ENCODE data around the gene PLK3.

DNA sequence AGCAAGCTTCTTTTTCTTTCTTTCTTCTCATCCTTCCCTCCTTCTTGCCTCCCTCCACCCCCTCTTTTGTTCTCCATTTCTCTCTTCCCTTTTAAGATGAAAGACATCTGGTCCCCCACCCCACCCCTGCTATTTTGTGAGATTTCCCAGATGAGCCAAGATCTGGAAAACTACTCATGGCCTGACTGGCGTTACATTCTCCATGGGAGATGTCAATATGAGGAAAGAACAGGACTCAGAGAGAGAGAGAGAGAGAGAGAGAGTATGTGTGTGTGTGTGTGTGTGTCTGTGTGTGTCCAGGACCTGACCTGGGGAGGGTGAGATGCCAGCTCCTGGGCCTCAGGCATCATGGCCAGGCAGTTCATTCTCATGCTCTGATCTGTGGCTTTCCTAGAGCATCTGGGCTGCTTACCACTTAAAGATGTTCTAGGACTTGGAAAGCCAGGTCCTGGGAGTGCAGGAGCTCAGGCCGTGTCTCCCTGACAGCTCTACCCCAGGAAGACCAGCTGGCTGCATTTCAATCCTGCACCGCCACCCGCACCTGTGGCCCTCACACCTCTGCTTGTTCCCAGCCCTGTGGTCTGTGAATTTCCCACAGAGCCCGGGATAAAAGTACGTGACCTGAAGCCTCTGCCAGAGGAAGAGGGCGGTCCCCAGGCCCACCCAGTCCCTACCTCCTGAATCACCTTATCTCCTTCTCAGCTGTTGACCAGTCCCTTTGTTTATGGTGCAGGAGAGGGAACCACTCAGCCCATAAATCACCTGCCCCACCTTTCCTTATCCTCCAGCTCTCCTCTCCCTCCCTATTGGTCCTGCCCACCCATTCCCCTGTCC, 9.0 kb upstream of the PLK3 start:
- TF ChIP-seq, protein P1, sequence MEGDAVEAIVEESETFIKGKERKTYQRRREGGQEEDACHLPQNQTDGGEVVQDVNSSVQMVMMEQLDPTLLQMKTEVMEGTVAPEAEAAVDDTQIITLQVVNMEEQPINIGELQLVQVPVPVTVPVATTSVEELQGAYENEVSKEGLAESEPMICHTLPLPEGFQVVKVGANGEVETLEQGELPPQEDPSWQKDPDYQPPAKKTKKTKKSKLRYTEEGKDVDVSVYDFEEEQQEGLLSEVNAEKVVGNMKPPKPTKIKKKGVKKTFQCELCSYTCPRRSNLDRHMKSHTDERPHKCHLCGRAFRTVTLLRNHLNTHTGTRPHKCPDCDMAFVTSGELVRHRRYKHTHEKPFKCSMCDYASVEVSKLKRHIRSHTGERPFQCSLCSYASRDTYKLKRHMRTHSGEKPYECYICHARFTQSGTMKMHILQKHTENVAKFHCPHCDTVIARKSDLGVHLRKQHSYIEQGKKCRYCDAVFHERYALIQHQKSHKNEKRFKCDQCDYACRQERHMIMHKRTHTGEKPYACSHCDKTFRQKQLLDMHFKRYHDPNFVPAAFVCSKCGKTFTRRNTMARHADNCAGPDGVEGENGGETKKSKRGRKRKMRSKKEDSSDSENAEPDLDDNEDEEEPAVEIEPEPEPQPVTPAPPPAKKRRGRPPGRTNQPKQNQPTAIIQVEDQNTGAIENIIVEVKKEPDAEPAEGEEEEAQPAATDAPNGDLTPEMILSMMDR (conservative IDR thresholded peaks at IDR 0.05), result no peak
- TF ChIP-seq EZH2 (IDR thresholded peaks at IDR 0.05; ENCODE audit: low read depth), result no peak

Measured in PC-9 (cell line).